K562 (cell line): Measurements from ENCODE around the gene NEMF. TPM values are rescaled to one million over a fixed set of nuclear protein-coding genes. Genes with fewer than 3 reads are reported as not detected.
A peak's percentile ranks its signal among the peaks of the same experiment; 100 is the strongest.

Source experiments
- CC2D1A ChIP-seq: fragments of 450-650 bp; IDR thresholded peaks from 2 replicates; pipeline ENCODE4 v1.6.1; 2017; ENCODE audit warnings: mild to moderate bottlenecking
- FOSL1 ChIP-seq: fragments of 200-800 bp; sonication (Bioruptor generic); conservative IDR thresholded peaks from 2 replicates; pipeline ENCODE4 v1.6.1; 2016; ENCODE audit warnings: missing genetic modification characterization, missing compliant biosample characterization
- FOXJ2 ChIP-seq: fragments of 200-800 bp; sonication (Bioruptor generic); IDR thresholded peaks from 2 replicates; pipeline ENCODE4 v1.6.1; 2016; ENCODE audit warnings: missing genetic modification characterization, missing compliant biosample characterization
- FOXK2 ChIP-seq, 2 experiments: fragments of 450-650 bp; IDR thresholded peaks in 1 of 2; conservative IDR thresholded peaks in 1 of 2; 2 replicates each; pipeline ENCODE4 v1.6.1; 2016; ENCODE audit warnings: low read depth in 2 of 2, mild to moderate bottlenecking in 1 of 2
- HDAC1 ChIP-seq, 2 experiments: fragments of 450-650 bp; IDR thresholded peaks; 2 replicates each; pipeline ENCODE4 v1.6.1; 2016 to 2017; ENCODE audit warnings: inconsistent platforms in 1 of 2, mild to moderate bottlenecking in 1 of 2, moderate library complexity in 1 of 2
- KHSRP ChIP-seq: fragments of 450-650 bp; IDR thresholded peaks from 2 replicates; pipeline ENCODE4 v1.6.1; 2017
- MLLT1 ChIP-seq, 2 experiments: fragments of 450-650 bp; IDR thresholded peaks; 2 replicates each; pipeline ENCODE4 v1.6.1; 2016
- MNT ChIP-seq, 2 experiments: fragments of 450-650 bp; conservative IDR thresholded peaks; 2 replicates each; pipeline ENCODE4 v1.6.1; 2017; ENCODE audit warnings: mild to moderate bottlenecking in 2 of 2, moderate library complexity in 2 of 2
- MYBL2 ChIP-seq, 2 experiments: fragments of 450-650 bp in 1 of 2; sonication (generic) in 1 of 2; formaldehyde crosslinking in 1 of 2; IDR thresholded peaks; 2 replicates each; pipeline versions ENCODE4 v1.6.1 to v1.8.1; 2017 to 2022; ENCODE audit warnings: borderline replicate concordance in 1 of 2, inconsistent platforms in 1 of 2, low read depth in 1 of 2, mild to moderate bottlenecking in 1 of 2, missing genetic modification reagents in 1 of 2, moderate library complexity in 1 of 2
- NCOA6 ChIP-seq: fragments of 450-650 bp; IDR thresholded peaks from 2 replicates; pipeline ENCODE4 v1.6.1; 2017; ENCODE audit warnings: mild to moderate bottlenecking
- NR1H2 ChIP-seq: sonication (generic); formaldehyde crosslinking; IDR thresholded peaks from 2 replicates; pipeline ENCODE4 v1.4.0; 2020; ENCODE audit warnings: mild to moderate bottlenecking, missing genetic modification reagents
- RBM14 ChIP-seq: fragments of 200-400 bp; formaldehyde crosslinking; IDR thresholded peaks from 2 replicates; pipeline ENCODE4 v1.6.1; 2018; ENCODE audit warnings: low read depth, mild to moderate bottlenecking, low read length, moderate library complexity, borderline replicate concordance; ENCODE audit not compliant: insufficient read depth
- SMARCB1 ChIP-seq: IDR thresholded peaks from 2 replicates; pipeline ENCODE4 v1.6.1; 2011; ENCODE audit warnings: improper control_type of control experiment, low read depth; ENCODE audit not compliant: insufficient read length
- TAF7 ChIP-seq: fragments of 450-650 bp; IDR thresholded peaks from 2 replicates; pipeline ENCODE4 v1.6.1; 2016; ENCODE audit warnings: missing genetic modification characterization, missing compliant biosample characterization
- ZC3H11A ChIP-seq: IDR thresholded peaks from 2 replicates; pipeline ENCODE4 v1.6.1; 2012; ENCODE audit warnings: low read depth, low read length, improper control_type of control experiment
- ZNF121 ChIP-seq: sonication (generic); formaldehyde crosslinking; conservative IDR thresholded peaks from 2 replicates; pipeline ENCODE4 v1.8.0; 2022; ENCODE audit warnings: missing genetic modification reagents
- ZNF224 ChIP-seq: sonication (generic); formaldehyde crosslinking; IDR thresholded peaks from 2 replicates; pipeline ENCODE4 v1.8.0; 2022; ENCODE audit warnings: mild to moderate bottlenecking, missing genetic modification reagents
- ZNF280B ChIP-seq: fragments of 250-450 bp; sonication (Bioruptor Pico); IDR thresholded peaks from 2 replicates; pipeline ENCODE4 v1.5.1; 2021; ENCODE audit warnings: mild to moderate bottlenecking
- ZNF592 ChIP-seq: fragments of 450-650 bp; IDR thresholded peaks from 2 replicates; pipeline ENCODE4 v1.6.1; 2017; ENCODE audit warnings: antibody characterized with exemption, mild to moderate bottlenecking
- ZNF668 ChIP-seq: fragments of 250-450 bp; sonication (Bioruptor Pico); IDR thresholded peaks from 2 replicates; pipeline ENCODE4 v1.8.0; 2022; ENCODE audit warnings: mild to moderate bottlenecking, inconsistent platforms
- polyA plus RNA-seq, 8 experiments: library from polyadenylated mRNA; depleted of rRNA in 4 of 8; stranded (reverse) in 5 of 8; unstranded in 3 of 8; fragments of >200 nt; fragmentation: Nextera tagmentation in 2 of 8; fragmentation: Illumina TruSeq in 1 of 8; extraction: Ambion mirVana in 2 of 8; extraction: Trizol in 1 of 8; gene quantifications; 2 replicates each; pipeline versions ENCODE4 v1.2.1 to v1.2.3, GENCODE V29; 2011 to 2014; ENCODE audit warnings: inconsistent platforms in 1 of 8, missing spikeins in 1 of 8
- total RNA-seq, 7 experiments: library from RNA; depleted of rRNA in 6 of 7; stranded (reverse); fragments of >200 nt in 6 of 7; fragmentation: Illumina TruSeq in 2 of 7; extraction: Trizol in 2 of 7; gene quantifications; 2 replicates each; pipeline versions ENCODE4 v1.2.1 to v1.2.3, GENCODE V29; 2011 to 2021; ENCODE audit warnings: low replicate concordance in 1 of 7

Gene NEMF
- total and polyA plus RNA-seq, 9 of the 15 experiments (the other 6 are each of a cell fraction or from before 2014, with no cell fraction given) = 38.8 to 94.4 (median 61.0) TPM

- TF ChIP-seq ZNF592 (0 out of 2 replicates have a peak, but pooled peaks have one; percentile 44), ZC3H11A (no peak), KHSRP (no peak), FOSL1 (tag) (0 out of 2 replicates have a peak, but pooled peaks have one; percentile 40), FOXK2 (conservative IDR thresholded peaks at IDR 0.05 in 1 of 2, IDR thresholded peaks at IDR 0.05 in 1 of 2; ENCODE audit: low read depth in 2 of 2) (0 out of 4 replicates have a peak, but pooled peaks of 1 of the 2 experiments have one; percentile 19), ZNF224 (CRISPR knock-in tag) (no peak), CC2D1A (peak; percentile 84), RBM14 (no peak), NCOA6 (no peak), ZNF121 (CRISPR knock-in tag) (no peak), HDAC1 (IDR thresholded peaks at IDR 0.05) (peak in 1 of 2 experiments; percentile 50; a peak in 1 of 4 replicates), MLLT1 (IDR thresholded peaks at IDR 0.05) (peak in 1 of 2 experiments; percentile 75; a peak in 1 of 4 replicates), SMARCB1 (no peak), NR1H2 (no peak), ZNF668 (no peak), ZNF280B (CRISPR knock-in tag) (no peak), FOXJ2 (no peak), MYBL2 (IDR thresholded peaks at IDR 0.05; ENCODE audit: low read depth) (peak; percentile 90), MYBL2 (CRISPR knock-in tag; IDR thresholded peaks at IDR 0.05; ENCODE audit: borderline replicate concordance) (no peak), TAF7 (tag) (no peak), MNT (conservative IDR thresholded peaks at IDR 0.05) (peak; percentile 71 to 73; a peak in 2 of 4 replicates)
Observed at GRCh38 chr14:49892301-49892635, 39.7 kb upstream of the NEMF start (continued).
